Astrocyte of the spinal cord (primary cell): ENCODE data around the gene ZFAND6.
"Not testable (repeated sequence)": the region's sequence is repeated elsewhere in the genome, so short reads cannot be mapped to it uniquely, and the experiment has no call there.

Source experiments
- DNase-seq: peaks from one replicate; pipeline ENCODE4 v3.0.0; 2011; ENCODE audit warnings: low read depth, low spot score
- H3K4me3 ChIP-seq: 2 replicates; pipeline ENCODE4 v1.5.1; 2011; ENCODE audit warnings: low read depth, mild to moderate bottlenecking, low read length, moderate library complexity
- CTCF ChIP-seq: IDR thresholded peaks from 2 replicates; pipeline ENCODE4 v1.5.1; 2012; ENCODE audit warnings: low read depth, mild to moderate bottlenecking, low read length, inconsistent platforms
- in situ Hi-C: cut with HindIII; loops from 2 replicates; pipeline ENCODE4 v1.10.0; 2017; ENCODE audit warnings: low sequenced_read_pairs

The ZFAND6 gene

GRCh38 chr15:80034629-80035028 is 24.8 kb upstream of the ZFAND6 start:
- DNase-seq = no peak
- TF ChIP-seq CTCF = no peak
- no peak overlapping the region for H3K4me3 ChIP-seq
- in situ Hi-C loops = no loop called here

GRCh38 chr15:80036071-80036470 is 23.4 kb upstream of the ZFAND6 start:
- no peak for TF ChIP-seq CTCF
- in situ Hi-C loops = no loop called here
- no peak for DNase-seq
- no peak overlapping the region for H3K4me3 ChIP-seq

GRCh38 chr15:80041494-80042253 is 17.8 kb upstream of the ZFAND6 start:
- in situ Hi-C loops = no loop called here
- no peak for DNase-seq
- H3K4me3 ChIP-seq = no peak overlapping the region
- TF ChIP-seq CTCF = no peak

- H3K4me3 ChIP-seq = no peak overlapping the region
- in situ Hi-C loops = no loop called here
- DNase-seq = no peak
- no peak for TF ChIP-seq CTCF
Measured at GRCh38 chr15:80042568-80042967, 16.9 kb upstream of the ZFAND6 start.

- in situ Hi-C loops, DNase-seq, H3K4me3 ChIP-seq: not testable (repeated sequence)
Measured at GRCh38 chr15:80045219-80045618, 14.3 kb upstream of the ZFAND6 start.

- H3K4me3 ChIP-seq = no peak overlapping the region
- TF ChIP-seq CTCF = no peak
- in situ Hi-C loops = no loop called here
- DNase-seq = no peak
Measured at GRCh38 chr15:80049046-80049445, 10.4 kb upstream of the ZFAND6 start.

- in situ Hi-C loops = no loop called here
- no peak overlapping the region for H3K4me3 ChIP-seq
- no peak for TF ChIP-seq CTCF
- no peak for DNase-seq
Measured at GRCh38 chr15:80052597-80053304, 6.7 kb upstream of the ZFAND6 start.
